Tibial artery (tissue), 4 donors: Measurements from ENCODE around the gene ATP8A1.

Experiments
- DNase-seq, 2 donors: peaks; one replicate each; pipeline ENCODE4 v3.0.0-alpha.2; 2019
- H3K27ac ChIP-seq, 2 donors: fragments of 200-600 bp; sonication (generic) in 1 of 2; 1 replicate in 1 of 2; 2 replicates in 1 of 2; pipeline ENCODE4 v1.5.1; 2018 to 2019; ENCODE audit warnings: mild to moderate bottlenecking in 1 of 2
- H3K27me3 ChIP-seq, 2 donors: fragments of 200-600 bp; sonication (generic) in 1 of 2; one replicate each; pipeline versions ENCODE4 v1.5.1 to v1.6.0; 2016 to 2019
- H3K36me3 ChIP-seq, 3 donors: fragments of 200-600 bp; sonication (generic) in 2 of 3; one replicate each; pipeline ENCODE4 v1.5.1; 2016 to 2019; ENCODE audit warnings: mild to moderate bottlenecking in 2 of 3
- H3K4me1 ChIP-seq, 4 donors: fragments of 200-600 bp; sonication (generic) in 2 of 4; 1 replicate in 3 of 4; 2 replicates in 1 of 4; pipeline ENCODE4 v1.5.1; 2016 to 2019
- H3K4me3 ChIP-seq, 2 donors: fragments of 200-600 bp; sonication (generic) in 1 of 2; 1 replicate in 1 of 2; 2 replicates in 1 of 2; pipeline ENCODE4 v1.5.1; 2018 to 2019; ENCODE audit warnings: mild to moderate bottlenecking in 2 of 2
- H3K9me3 ChIP-seq, 3 donors: fragments of 200-600 bp; sonication (generic) in 1 of 3; one replicate each; pipeline ENCODE4 v1.5.1; 2016 to 2019
- intact Hi-C: fragments of 100-400 bp; cut with DNase I; formaldehyde crosslinking; loops from one replicate; pipeline ENCODE4 v1.15.0; 2023; ENCODE audit warnings: low total_unique reads
- TF ChIP-seq, protein P1 (sequence below), 2 experiments: fragments of 200-600 bp in 1 of 2; fragments of 450-650 bp in 1 of 2; IDR thresholded peaks; one replicate each; pipeline ENCODE4 v1.5.1; 2017 to 2019; ENCODE audit warnings: antibody characterized with exemption in 2 of 2, mild to moderate bottlenecking in 1 of 2, moderate library complexity in 1 of 2

The ATP8A1 gene

DNA sequence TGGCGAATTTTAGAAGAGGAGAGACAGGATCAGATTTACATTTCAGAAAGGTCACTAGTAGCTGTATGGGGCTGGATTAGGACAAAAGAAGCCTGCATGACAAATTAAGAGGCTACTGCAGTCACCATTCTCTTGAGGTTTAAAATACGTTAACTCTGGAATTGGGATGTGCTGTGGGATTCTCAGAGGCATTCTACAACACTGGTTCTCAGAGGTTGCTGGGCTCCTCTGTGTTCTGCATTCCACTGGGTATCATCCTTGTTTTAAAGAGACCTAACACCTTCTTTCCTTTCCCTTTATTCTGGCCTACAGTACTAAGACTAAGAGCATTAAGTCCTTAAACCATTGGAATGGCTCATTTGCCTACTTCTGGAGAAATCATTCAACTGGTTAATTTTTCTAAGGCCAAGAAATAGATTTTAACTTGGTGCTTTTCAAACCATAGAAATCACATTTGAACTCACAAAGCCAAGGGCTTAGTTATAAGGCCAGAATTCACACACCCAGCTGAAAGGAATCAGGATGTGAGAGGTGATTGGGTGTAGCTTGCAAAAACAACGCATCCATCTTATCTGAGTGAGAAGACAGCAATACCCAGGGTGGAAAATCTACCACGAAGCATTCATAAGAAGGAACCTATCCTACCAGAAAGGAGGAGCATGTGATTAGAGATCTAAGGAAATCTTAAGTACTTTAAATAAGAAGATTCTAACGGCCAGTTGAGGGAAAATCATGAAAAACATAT, 143.0 kb downstream of the ATP8A1 start:
- Histone ChIP-seq H3K36me3 (no peaks in the 10 kb centered on the region), H3K27me3 (no peaks in the 10 kb centered on the region), H3K4me1 (peaks cover 0 to 6% (median 0%) of the 10 kb centered on the region in 4 donors), H3K27ac (no peak overlapping the region), H3K4me3 (no peak overlapping the region), H3K9me3 (no peaks in the 10 kb centered on the region)
- DNase-seq = no peak
- intact Hi-C loops = no loop called here
- TF ChIP-seq, protein P1, sequence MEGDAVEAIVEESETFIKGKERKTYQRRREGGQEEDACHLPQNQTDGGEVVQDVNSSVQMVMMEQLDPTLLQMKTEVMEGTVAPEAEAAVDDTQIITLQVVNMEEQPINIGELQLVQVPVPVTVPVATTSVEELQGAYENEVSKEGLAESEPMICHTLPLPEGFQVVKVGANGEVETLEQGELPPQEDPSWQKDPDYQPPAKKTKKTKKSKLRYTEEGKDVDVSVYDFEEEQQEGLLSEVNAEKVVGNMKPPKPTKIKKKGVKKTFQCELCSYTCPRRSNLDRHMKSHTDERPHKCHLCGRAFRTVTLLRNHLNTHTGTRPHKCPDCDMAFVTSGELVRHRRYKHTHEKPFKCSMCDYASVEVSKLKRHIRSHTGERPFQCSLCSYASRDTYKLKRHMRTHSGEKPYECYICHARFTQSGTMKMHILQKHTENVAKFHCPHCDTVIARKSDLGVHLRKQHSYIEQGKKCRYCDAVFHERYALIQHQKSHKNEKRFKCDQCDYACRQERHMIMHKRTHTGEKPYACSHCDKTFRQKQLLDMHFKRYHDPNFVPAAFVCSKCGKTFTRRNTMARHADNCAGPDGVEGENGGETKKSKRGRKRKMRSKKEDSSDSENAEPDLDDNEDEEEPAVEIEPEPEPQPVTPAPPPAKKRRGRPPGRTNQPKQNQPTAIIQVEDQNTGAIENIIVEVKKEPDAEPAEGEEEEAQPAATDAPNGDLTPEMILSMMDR (IDR thresholded peaks at IDR 0.05) = no peak

DNA sequence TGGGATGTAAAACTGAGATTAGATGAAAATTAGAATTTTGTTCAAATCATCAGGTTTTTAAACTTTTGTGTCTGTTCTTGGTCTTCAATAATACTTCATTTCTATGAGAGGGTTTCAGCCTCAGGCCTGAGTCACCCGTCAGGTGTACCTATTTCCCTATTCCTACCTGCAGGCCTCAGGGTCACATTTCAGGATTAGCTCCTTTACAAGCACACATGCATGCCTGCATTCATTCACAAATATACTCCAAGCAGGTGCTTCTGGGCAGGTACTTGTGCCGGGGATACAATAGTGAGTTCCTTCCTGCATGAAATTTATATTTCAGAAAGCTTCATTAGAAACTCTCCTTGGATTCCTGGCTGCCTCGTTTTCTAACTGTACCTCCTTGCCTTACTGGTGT, 144.7 kb downstream of the ATP8A1 start:
- Histone ChIP-seq H3K4me1 (peaks cover 0 to 6% (median 0%) of the 10 kb centered on the region in 4 donors), H3K9me3 (no peaks in the 10 kb centered on the region), H3K36me3 (no peaks in the 10 kb centered on the region), H3K4me3 (no peak overlapping the region), H3K27ac (no peak overlapping the region), H3K27me3 (no peaks in the 10 kb centered on the region)
- DNase-seq = no peak
- TF ChIP-seq, protein P1 (IDR thresholded peaks at IDR 0.05) = no peak
- intact Hi-C loops = no loop called here

DNA sequence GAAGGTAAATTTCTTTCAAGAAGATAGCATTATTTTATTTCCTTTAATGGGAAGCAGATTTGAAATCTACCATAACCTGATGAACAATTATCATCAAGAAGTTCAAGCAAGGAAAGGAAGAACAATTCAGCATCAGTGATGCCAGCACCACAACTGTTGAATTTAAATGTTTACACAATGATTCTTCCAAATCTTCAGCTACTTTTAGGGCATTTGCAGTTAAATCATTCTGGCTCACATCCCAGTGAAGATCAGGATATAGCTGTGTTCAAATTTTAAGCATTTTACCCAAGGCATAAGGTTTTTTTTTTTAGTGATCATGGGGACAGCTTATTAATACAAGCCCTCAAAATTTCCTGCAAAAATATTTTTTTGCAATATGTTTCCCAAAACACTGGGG, 146.7 kb downstream of the ATP8A1 start:
- Histone ChIP-seq H3K9me3 (no peaks in the 10 kb centered on the region), H3K4me1 (peaks cover 0 to 3% (median 0%) of the 10 kb centered on the region in 4 donors), H3K4me3 (no peak overlapping the region), H3K36me3 (peaks cover 0 to 6% (median 5%) of the 10 kb centered on the region in 3 donors), H3K27ac (no peak overlapping the region), H3K27me3 (no peaks in the 10 kb centered on the region)
- TF ChIP-seq, protein P1 (IDR thresholded peaks at IDR 0.05) = no peak
- no peak for DNase-seq
- intact Hi-C loops = no loop called here

DNA sequence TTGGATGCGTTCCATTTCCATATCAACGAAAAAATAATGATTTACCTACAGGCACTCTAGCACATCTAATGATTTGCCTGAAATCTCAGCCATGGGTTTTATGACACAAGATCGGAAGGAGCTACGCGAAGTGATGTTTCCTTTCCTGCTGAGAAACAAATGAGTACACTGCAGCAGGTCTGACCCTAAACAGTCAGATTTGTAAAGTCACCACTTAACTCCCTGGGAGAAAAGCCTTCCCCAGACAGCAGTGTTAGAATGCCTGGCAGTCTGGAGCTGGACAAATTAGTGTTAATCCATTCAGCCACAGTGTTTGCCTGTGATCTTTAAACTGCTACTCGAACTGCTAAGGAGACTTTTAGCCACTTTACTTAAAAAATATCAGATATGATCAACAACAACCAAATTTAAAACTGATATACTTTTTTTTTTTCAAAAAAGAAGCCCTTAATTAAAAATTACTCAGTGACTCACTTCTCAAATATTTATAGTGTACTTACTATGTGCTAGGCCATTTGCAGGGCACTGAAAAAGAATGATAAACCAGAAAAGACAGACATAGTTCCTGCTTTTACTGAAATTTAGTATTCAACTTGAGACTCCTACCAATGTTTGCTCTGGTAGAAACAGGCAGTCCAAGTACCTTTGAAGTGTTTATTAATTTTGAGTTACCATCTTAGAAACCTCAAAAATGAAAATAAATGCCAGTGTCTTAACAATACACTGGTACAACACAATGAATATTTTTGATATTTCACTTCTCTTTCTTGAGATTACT, 155.1 kb downstream of the ATP8A1 start:
- no peak for DNase-seq
- TF ChIP-seq, protein P1 (IDR thresholded peaks at IDR 0.05) = no peak
- Histone ChIP-seq H3K27me3 (no peaks in the 10 kb centered on the region), H3K27ac (no peak overlapping the region), H3K9me3 (no peaks in the 10 kb centered on the region), H3K36me3 (peaks cover 0 to 6% (median 5%) of the 10 kb centered on the region in 3 donors), H3K4me1 (peaks cover 0 to 12% (median 0%) of the 10 kb centered on the region in 4 donors), H3K4me3 (no peak overlapping the region)
- intact Hi-C loops = no loop called here

DNA sequence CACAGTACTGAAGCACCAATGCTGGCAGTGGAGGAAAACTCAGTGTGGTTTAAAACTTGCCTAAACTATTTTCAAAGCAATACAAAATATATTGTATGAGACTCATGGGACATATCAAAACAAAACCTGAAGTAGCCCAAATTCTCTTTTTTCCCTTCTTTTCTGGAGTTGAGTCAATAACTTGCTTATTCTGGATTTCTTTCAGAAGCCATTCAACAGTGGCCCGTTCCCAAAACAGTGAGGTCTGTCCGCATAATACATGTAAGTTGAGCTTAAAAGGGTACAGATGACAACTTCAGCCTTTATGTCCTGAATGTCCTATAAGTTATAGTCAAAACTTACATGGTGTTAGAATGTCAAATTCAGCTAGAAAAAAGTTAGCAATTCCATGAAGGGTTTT, 158.9 kb downstream of the ATP8A1 start:
- DNase-seq = no peak
- intact Hi-C loops = no loop called here
- TF ChIP-seq, protein P1 (IDR thresholded peaks at IDR 0.05) = no peak
- Histone ChIP-seq H3K27ac (no peak overlapping the region), H3K4me3 (no peak overlapping the region), H3K9me3 (no peaks in the 10 kb centered on the region), H3K27me3 (no peaks in the 10 kb centered on the region), H3K36me3 (no peaks in the 10 kb centered on the region), H3K4me1 (peaks cover 0 to 12% (median 0%) of the 10 kb centered on the region in 4 donors)
